NCI-H82 treated with DMSO at 0.1 percent for 48 hours (cell line): ENCODE results near the gene SMIM32.

ENCODE experiments used
- DNase-seq: peaks from one replicate; lab custom pipeline; 2025; ENCODE audit not compliant: unreplicated experiment; lab: John Stamatoyannopoulos, UW

Gene SMIM32

DNA sequence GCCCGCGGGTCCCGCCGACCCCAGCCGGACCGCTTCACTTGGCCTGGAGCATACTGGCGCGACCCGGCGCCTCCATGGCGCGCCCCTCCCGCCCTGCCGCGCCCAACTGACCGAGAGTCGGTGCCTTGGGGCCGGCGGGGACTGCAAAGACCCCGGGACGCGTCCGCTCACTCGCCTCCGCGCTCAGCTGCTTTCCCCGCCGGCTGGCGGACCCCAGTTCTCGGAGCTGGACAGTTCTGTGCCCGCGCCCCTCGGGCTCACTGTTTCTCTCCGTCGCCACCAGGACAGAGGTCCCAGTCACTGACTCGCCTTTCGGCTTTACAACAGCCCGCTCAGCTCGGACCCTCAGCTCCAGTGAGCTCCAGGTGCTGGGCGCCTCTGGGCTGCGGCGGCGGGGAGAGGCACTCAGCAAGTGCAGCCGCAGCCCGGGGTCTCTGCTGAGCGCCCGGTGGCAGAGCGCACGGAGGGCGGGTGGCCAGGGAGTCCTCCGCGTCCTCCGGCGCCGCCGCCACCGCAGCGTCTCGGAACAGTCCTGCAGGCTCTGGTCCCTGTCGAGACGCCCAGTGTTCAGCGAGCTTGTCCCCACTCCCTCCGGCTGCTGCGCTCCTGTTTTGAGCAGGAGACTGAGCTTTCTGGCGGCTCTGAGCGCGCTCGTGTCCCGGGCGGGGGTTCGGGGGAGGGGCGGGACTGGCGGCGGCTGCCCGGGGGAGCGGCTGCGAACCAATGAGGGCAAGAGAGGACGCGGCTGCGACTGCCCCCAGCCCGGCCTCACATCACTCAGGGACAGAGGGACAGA, at the start of gene SMIM32:
TSS of gene SMIM32 (minus strand) at position 637 of the 796 bp plus-strand sequence. CDS start 638 bp downstream, outside the sequence.
- no peak for DNase-seq

DNA sequence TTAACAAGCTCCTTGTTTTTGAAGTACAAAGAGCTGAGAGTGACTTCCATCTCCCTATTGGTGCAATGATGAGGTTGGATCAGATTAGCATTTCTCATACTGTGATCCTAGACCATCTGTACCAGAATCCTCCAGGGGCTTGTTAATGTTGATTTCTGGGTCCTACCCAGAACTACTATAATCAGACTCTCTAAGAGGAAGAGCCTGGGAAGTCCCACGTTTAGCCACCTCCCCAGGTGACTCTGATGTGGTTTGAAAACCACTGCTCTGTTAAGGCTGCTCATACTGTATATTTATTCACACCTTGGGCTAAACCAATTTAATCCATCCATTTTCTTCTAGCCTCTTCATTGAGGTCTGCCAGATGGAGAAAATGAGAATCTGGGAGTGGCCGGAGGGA, 49.6 kb upstream of the SMIM32 start:
- peak; percentile 72 for DNase-seq

DNA sequence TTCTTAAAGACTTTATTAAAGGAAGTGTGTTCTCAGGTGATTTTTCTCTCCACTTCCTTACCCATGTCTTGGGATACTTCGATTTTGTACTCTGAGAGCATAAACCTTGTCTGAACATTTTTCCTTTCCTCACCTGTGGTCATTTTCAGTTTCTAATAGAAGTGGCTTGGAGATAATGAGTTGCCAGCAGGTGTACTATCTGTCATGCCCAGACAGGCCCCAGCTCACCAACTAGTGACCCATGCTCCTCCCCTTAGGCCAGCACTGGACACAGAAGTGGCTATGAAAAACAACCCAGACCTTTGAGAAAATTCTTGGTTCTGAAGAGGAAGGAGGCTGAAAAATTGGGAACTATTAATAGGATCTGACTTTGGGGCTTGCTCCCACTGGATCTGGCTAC, 49.2 kb upstream of the SMIM32 start:
- DNase-seq: no peak

DNA sequence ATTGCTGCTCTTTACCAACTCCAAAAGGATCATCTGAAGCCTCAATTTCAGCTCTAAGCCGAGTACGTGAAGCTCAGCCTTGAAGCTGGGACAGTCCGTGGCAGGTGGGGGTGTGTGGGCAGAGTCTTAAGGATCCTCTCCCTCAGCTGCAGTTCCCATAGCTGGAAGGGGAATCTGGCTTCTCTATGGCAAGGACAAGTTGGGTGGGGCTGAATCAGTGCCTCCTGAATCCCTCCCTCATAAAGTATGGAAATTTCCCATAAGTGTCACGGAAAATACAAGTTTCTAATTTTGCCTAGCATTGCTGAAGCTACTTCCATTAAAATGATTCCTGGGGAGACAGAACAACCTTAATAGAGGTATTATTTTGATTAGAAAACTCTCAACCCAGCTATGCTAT, 47.9 kb upstream of the SMIM32 start:
- no peak for DNase-seq

DNA sequence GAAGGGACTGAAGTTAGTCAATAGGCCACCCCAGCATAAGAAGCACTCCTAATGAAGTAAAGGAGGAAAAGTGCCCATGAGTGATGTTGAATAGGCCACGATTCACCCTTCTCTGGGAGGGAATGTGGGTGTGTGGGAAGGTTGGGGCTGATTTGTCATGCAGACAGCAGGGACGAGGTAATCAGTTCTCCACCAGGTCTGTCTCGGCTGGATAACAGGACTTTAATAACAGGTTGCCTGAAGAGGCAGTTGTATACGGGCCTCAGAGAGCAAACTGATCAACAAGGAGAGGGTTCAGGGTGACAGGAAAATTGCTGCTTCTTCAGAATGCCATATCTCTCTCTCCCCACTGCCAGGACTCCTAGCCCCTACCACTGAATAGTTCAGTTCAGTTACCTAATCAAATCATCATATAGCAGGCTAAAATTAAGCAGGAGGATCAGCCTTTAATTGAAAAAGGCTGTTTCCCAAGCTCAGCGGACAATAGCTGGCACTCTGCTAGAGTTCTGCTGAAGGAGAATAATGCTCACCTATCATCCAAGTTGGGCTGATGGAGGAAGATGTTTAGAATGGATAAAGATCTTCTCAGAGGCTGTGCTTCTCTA, 43.6 kb upstream of the SMIM32 start:
- no peak for DNase-seq

DNA sequence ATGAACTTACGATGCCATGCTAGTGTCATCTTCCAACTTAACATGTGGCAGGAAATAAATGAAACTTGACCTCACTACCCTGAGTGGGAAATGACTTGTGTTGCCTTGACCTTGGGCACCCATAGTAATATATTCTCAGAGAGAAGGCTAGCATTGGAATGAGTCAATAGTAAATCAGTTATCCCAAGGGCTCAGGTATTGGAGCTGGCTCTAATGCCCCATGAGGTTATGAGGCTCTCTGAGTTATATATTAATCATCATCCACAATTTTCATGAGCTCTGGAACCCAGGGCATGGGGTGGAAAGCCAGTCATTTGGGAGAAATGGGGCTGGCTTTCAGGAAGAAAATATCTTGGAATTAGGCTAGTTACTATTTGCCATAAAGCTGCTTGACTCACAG, 42.4 kb upstream of the SMIM32 start:
- DNase-seq: no peak

DNA sequence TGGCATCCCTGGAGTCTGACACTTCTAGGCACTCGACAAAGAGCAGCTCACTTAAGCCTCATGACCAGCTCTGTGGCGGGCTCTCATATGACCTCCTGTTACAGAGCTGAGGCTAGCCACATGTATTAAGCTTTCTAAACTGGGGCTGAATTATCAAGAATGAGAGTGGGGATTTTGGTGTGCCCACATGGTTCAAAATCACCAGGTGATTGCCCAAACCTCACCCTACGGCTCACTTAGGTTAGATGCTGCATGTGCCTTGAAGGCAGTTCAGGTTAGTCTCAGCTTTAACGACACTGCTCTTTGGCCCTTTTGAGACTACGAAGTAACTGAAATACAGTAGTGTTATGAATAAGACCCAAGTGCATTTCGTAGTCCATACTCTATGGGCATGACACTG, 39.4 kb upstream of the SMIM32 start:
- no peak for DNase-seq

DNA sequence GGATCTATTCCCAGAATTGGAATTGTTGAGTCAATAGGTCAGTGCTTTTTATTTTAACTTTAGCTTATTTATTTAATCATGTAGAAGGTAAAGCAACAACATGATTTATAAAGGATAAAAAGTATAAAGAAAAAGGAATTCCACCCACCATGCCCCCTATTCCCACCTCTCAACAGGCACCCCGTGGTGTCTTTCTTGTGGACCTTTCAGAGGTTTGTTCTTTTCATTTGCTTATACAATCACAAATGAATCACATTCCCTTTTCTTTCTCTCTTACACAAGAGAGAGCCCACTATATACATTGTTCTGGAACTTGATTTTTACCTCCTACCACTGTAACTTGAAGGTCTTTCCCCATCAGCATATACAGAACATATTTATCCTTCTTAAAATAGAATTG, 37.2 kb upstream of the SMIM32 start:
- no peak for DNase-seq

DNA sequence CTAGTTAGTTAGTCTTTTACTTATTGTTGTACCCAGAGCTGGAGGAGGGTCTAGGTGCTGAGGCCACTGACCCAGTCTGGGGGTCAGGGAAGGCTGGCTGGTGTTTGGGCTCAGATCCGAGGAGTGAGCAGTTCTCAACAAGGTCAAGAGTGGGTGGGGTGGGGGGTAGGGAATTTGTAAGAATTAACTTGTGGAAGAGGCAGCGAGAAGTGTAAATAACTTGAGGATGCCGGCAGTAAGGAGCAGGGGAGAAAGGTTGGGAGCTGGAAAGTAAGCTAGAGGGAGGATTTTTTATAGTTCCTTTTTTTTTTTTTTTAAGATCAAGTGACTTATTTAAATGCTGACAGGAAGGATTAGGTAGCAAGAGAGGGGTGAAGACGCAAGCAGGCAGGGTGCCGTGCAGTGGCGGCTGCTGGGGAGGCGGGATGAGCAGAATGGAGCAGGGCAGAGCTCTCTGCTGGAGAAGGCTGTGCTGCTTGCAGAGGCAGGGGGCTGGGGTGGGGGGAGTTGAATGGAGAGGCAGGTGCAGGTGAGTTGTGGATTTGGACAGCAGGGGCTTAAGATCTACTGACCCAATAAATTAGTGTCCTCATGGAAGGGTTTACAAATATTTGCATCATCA, 35.3 kb upstream of the SMIM32 start:
- no peak for DNase-seq

DNA sequence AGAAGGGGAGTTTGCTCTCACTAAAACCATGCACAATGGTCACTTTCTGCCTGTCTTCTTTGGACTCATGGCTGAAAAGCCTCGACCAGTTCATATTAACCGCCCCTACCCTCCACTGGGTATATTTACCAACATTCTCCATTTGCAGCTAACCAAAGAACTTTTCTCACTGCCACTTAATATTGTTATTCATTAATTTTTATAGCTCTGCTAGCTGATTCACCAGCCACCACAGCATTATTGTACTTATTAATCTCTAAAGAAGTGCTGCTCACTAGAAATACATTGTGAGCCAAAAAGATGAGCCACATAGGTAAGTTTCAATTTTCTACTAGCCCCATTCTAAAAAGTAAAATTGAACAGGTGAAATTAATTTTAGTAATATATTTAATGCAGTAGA, 33.4 kb upstream of the SMIM32 start:
- no peak for DNase-seq

DNA sequence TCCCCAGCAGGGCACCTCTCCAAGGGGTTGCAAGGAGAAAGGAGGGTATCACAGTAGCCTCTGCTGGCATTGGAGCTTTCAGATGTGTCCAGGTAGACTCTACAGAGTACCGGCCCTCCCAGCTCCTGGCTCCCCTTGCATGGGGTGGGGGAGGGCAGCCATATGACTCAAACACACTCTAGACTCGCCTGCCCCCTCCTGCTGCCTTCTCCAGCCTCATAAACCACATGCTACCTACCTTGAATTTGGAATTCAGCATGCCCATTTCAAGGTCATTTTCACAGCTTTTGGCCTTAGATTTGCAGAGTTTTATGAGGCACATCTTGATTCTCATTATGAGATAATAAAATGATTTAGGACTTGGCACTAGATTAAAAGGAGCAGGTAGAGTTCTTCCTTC, 32.8 kb upstream of the SMIM32 start:
- no peak for DNase-seq

DNA sequence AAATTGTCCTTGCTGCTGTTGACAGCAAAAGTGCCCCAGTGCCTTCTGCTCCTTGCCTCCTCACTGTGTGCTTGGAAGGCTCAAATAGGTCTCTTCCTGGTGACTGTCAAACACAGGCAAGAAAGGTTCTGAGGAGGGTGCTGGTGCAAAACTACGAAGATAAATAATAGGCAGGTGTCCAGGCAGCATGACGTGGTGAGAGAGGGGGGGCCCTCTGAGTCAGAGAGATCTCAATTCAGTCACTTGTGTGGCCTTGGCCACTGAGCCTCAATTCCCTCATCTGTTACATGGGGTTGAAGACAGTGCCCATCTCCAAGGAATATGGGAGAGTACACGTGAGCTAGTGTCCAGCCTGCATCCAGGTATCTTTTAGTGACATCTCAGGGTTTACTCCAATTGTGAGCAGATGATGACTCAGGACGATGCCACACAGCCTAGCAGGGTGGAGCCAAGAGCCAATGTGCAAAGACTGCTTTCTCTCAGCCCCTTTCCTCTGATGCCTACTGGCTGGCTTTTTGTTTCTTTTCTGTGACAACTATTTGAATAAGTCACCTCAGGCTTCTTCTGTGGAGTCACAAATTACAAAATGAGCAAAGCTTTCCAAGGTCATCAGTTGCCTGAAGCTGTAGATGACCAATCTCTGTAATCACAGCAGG, 29.7 kb upstream of the SMIM32 start:
- no peak for DNase-seq

DNA sequence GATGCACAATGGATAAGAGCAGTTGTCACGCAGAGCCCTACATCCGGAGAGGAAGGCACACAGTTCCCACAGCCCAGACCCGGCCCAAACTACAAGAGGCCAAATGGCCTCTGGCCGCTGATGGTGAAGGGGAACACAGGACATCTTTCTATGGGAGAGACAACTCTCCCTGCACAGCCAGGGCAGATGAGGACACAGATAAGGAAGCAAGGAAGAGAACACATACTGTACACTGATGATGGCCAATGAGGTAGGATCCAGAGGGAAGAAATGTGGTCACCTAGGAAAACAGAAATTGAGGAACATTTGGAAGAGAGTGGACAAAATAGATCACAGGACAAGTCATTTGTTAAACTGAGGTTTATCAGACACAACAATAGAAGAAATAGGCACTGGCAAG, 28.4 kb upstream of the SMIM32 start:
- DNase-seq: no peak

DNA sequence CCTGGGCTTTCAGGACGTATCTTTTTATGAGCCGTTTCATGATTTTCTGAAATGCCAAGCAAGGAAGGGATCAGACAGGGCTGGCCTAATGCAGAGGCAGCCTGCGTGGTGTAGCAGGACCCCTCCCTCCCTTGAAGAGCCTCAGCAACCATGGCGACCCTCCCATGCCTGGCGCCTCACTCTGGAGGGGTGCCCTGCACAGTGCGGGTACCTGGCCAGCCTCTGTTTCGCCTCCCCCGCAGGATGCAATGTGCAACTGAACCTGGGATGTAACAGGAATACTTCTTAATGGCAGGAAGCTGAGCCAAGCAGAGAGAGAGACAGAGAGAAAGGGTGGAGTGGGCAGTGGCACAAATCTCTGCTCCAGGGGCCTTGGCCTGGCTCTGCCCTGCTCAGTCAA, 23.3 kb upstream of the SMIM32 start:
- no peak for DNase-seq

DNA sequence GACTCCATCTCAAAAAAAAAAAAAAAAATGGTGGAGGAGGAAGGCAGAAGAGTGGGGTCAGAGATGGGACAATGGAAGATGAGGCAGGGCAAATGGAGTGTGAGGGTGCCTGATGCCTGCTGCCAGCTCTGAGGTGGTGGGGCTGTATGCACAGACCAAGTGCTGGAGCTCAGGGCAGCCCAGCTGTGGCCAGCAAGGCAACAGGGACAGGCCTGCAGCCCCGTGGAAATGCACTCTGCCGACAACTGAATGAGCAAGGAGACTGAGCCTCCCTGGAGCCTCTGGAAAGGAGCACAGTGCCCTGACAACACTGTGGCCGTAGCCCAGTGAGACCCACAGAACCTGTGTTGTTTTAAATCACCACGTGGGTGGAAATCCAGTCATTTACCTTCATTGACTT, 22.9 kb upstream of the SMIM32 start:
- DNase-seq: no peak

DNA sequence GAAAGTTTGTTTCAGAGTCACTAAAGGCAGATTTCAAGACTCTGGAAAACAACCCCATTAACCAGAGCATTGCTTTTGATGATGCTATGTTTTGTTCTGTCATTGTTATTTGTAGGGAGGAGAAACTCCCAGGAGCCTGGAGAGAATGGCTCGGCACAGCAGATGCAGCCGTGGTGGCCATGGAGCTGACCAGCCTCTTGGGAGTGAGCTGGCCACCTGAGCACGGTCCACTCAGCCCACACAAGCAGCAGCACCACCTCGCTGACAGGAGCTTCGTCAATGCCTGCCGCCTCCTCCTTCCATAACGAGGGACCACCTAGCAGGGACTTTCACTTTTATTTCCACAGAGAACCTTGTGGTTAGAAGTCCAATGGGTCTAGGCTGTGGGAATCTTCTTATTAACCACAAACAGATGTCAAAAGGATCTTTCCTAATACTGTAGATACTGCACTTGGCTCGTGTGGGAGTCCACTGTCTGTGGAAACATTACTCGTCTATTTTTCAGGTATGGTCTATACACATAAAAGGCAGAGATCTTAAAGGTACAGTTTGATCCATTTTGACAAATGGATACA, 21.0 kb upstream of the SMIM32 start:
- no peak for DNase-seq

DNA sequence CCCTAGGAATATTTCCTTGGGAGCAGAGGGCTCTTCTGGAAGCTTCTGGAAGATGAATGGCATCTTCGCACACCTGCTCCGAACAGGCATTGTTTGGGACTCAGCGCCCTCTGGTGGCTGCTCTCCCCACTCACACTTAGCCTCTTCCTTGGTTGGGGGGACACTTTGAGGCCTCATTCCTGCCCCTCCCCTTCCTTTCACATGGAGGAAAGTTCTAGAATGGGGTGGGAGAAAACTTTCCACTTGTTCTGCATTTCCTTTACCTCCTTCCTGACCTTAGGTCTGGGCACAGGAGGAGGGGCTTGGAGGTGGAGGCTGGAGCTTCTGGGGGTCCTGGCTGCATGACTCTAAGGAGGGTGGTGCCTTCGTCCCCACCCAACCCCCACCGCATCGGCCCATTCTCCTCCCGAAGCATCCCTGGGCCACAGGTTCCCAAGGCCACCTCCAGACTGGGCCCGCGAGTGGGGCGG, 19.3 kb upstream of the SMIM32 start:
- no peak for DNase-seq

DNA sequence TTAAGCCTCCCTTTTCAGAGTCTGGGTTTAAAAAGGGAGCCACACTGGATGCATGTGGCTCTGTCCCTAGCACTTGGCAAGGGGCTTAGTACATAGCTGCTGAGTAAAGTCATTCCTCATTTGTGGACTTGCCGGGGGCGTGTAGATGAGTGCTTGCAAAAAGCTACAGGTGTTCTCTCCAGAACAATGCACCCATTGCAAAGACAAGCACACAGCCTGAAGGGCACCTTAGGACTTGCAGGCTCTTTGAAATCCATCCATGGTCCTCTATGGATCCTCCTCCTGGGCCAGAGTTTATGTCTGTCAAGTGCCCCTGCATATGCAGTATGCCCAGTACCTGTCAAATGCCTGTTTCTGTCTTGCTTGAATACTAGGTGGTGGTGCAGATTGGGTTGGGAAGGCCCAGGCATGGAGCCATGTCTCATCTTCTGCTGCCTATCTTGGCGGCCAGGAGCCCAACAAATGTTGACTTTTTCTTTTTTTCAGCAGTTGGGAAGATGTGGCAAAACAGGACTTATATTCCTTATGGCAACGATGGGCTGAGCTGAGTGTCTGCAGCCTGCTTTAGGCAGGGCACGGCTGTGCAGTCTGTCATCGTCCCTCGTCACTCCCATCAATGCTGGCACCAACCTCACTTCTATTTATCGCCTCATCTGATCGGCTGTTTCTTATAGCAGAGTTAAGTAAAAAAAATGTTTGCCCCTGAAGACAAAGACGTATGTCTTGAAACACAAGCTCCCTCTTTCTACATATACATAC, 18.5 kb upstream of the SMIM32 start:
- no peak for DNase-seq

DNA sequence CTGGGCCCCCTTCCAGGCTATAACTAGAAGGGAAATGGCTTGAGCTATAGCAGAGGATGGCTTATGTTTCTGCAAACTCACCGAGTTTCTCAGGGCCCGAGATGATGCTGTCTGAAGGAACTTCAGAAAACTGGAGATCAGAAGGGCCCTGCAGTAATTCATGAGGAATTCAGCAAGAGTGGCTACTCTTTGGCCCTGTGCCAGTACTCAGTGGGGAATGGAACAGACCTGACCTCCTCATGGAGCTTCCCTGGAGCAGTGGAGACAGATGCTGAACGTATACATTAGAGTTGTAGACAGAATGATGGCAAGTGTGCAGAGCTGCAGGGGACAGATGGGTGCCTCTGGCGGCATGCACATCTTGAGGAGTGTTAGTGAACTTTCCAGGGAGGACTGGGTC, 17.3 kb upstream of the SMIM32 start:
- no peak for DNase-seq

DNA sequence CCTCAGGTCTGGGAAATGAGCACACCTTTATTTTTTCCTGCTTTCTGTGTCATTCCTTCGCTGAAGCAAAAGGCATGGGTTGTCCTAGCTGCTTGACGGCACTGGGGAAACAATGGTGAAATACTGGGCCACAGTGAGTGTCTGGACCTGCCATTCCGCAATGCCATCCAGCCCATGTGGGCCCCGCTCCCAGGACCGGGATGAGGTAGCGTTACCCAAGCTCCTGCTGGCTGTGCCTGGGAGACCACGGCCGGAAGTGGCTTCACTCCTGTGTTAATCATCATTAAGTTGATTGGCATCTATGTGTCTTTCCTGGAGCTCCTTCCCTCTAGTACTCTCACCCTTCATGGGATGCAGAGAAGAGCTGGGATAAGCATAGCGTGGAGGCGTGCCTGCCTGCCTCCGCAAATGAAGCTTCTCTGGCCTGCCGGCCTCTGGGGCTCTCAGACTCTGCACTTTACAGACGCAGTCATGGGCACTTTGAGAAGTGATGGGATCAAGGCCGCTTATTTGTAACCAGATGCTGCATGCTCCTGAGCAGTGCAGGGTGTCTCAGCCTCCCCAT, 16.5 kb upstream of the SMIM32 start:
- DNase-seq: no peak
